PC-9 (cell line): ENCODE data around the gene HES1. TPM values are rescaled to one million over a fixed set of nuclear protein-coding genes. Genes with fewer than 3 reads are reported as not detected.

ENCODE experiments used
- BruUV-seq: library from RNA; stranded (reverse); fragments of 400-500 nt; replicated peaks from 2 replicates; lab custom pipeline; 2021; lab: Mats Ljungman, UMichigan
- CTCF ChIA-PET: fragments of 300-600 bp; sonication (Branson Sonifier 250); formaldehyde crosslinking; loops from one replicate; lab custom pipeline; 2022; ENCODE audit warnings: antibody characterized with exemption; lab: Charles Lee
- POLR2A ChIA-PET: fragments of 300-600 bp; sonication (Branson Sonifier 250); formaldehyde crosslinking; loops from one replicate; lab custom pipeline; 2022; ENCODE audit warnings: antibody characterized with exemption; ENCODE audit not compliant: unreplicated experiment; lab: Charles Lee
- DNase-seq, 2 experiments: peaks; one replicate each; pipeline versions ENCODE4 v3.0.0 to v3.0.0-alpha.2; 2015 to 2022; ENCODE audit warnings: mixed read lengths in 1 of 2
- H2AFZ ChIP-seq: fragments of 200-600 bp; sonication (generic); 2 replicates; pipeline ENCODE4 v1.8.1; 2017; ENCODE audit warnings: antibody characterized with exemption
- H3F3A ChIP-seq: fragments of 200-600 bp; sonication (generic); 2 replicates; pipeline ENCODE4 v1.8.1; 2017; ENCODE audit warnings: antibody characterized with exemption, mild to moderate bottlenecking, low read depth; ENCODE audit not compliant: insufficient read depth
- H3K27ac ChIP-seq: fragments of 200-600 bp; sonication (generic); 2 replicates; pipeline ENCODE4 v1.6.1; 2016; ENCODE audit warnings: mixed run types
- H3K27me3 ChIP-seq: fragments of 200-600 bp; sonication (generic); 2 replicates; pipeline ENCODE4 v1.6.1; 2016; ENCODE audit warnings: low read depth, mixed run types; ENCODE audit not compliant: insufficient read depth
- H3K36me3 ChIP-seq: fragments of 200-600 bp; sonication (generic); 2 replicates; pipeline ENCODE4 v1.6.1; 2016; ENCODE audit warnings: low read depth, mixed run types
- H3K4me1 ChIP-seq: fragments of 200-600 bp; sonication (generic); replicated peaks from 2 replicates; pipeline ENCODE4 v1.6.1; 2016; ENCODE audit warnings: mixed run types; ENCODE audit not compliant: insufficient read depth
- H3K4me2 ChIP-seq: fragments of 200-600 bp; sonication (generic); 2 replicates; pipeline ENCODE4 v1.6.1; 2017; ENCODE audit warnings: mixed run types
- H3K4me3 ChIP-seq: fragments of 200-600 bp; sonication (generic); 2 replicates; pipeline ENCODE4 v1.6.1; 2016; ENCODE audit warnings: mixed run types
- H3K79me2 ChIP-seq: fragments of 200-600 bp; sonication (generic); 2 replicates; pipeline ENCODE4 v1.6.1; 2017; ENCODE audit warnings: low read depth, mixed run types
- H3K9me2 ChIP-seq: fragments of 200-600 bp; sonication (generic); 2 replicates; pipeline ENCODE4 v1.8.1; 2017; ENCODE audit warnings: mild to moderate bottlenecking; ENCODE audit not compliant: insufficient read depth
- H3K9me3 ChIP-seq: fragments of 200-600 bp; sonication (generic); 2 replicates; pipeline ENCODE4 v1.8.1; 2016; ENCODE audit warnings: low read depth; ENCODE audit not compliant: insufficient read depth
- H4K20me1 ChIP-seq: fragments of 200-600 bp; sonication (generic); 2 replicates; pipeline ENCODE4 v1.8.1; 2017; ENCODE audit not compliant: insufficient read depth
- EZH2 ChIP-seq: fragments of 200-600 bp; sonication (generic); IDR thresholded peaks from 2 replicates; pipeline ENCODE4 v1.8.0; 2017; ENCODE audit warnings: antibody characterized with exemption, low read depth
- intact Hi-C: fragments of 100-400 bp; cut with micrococcal nuclease; formaldehyde crosslinking; loops from one replicate; pipeline ENCODE4 v1.10.0; 2022; ENCODE audit not compliant: unreplicated experiment
- total RNA-seq: library from RNA; stranded (reverse); gene quantifications from 2 replicates; pipeline ENCODE4 v1.2.3, GENCODE V29; 2021
- TF ChIP-seq, protein P1 (sequence below): fragments of 200-600 bp; sonication (generic); conservative IDR thresholded peaks from 2 replicates; pipeline ENCODE4 v1.6.1; 2017; ENCODE audit warnings: mixed run types, antibody characterized with exemption, mild to moderate bottlenecking, moderate library complexity

Gene HES1
- total RNA-seq, 1 experiment from 2014 or later: 66.5 TPM

DNA sequence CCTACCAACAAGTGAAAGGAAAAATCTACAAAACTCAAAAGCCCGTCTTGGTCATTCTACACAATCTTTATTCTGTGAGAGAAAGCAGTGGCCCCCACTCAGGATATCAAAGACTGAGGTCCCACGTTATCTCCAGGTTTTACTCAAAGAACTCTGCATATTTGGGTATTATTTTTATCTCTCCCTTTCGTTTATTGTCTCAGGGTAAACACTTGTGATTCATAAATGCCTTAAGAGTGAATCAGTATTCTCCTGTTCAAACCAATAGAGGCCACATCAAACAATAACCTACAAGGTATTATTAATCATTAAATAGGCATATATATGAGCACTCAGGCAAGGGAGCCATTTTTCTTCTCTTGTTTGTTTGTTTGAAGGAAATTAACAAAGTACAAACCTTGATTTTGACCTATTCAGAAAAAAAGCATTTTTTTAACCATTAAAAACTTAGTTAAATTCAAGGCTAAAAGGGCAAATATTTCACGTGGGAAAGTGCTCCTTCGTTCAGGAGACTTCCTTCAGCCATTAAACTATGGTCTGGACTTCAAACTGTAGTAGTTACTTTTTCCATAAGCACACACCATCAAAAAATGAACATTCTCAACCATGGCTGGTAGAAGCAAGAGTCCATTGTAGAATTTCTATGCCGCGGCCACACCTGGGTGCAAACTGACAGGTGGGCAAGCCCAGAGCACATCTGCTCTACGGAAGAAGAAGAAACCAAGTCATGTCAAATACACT lies 13.9 kb upstream of the HES1 start:
- no peak overlapping the region for H2AFZ ChIP-seq
- peaks cover 28% of the 10 kb centered on the region for H3K4me1 ChIP-seq
- H3K4me2 ChIP-seq: peak overlapping the region; percentile 40
- ChIA-PET CTCF (no interaction called here), POLR2A (no interaction called here)
- H3K9me3 ChIP-seq: no peaks in the 10 kb centered on the region
- no TSS peak for BruUV-seq
- no peak overlapping the region for H3K4me3 ChIP-seq
- intact Hi-C loops: no loop called here
- H3K27me3 ChIP-seq: no peaks in the 10 kb centered on the region
- H3K79me2 ChIP-seq: no peaks in the 10 kb centered on the region
- H4K20me1 ChIP-seq: no peaks in the 10 kb centered on the region
- DNase-seq: peak in 1 of 2 experiments; percentile 94
- peaks cover 12% of the 10 kb centered on the region; the same call in 1 of the 2 replicates for H3F3A ChIP-seq
- H3K36me3 ChIP-seq: no peaks in the 10 kb centered on the region
- no peaks in the 10 kb centered on the region for H3K9me2 ChIP-seq
- TF ChIP-seq EZH2: no peak
- TF ChIP-seq, protein P1, sequence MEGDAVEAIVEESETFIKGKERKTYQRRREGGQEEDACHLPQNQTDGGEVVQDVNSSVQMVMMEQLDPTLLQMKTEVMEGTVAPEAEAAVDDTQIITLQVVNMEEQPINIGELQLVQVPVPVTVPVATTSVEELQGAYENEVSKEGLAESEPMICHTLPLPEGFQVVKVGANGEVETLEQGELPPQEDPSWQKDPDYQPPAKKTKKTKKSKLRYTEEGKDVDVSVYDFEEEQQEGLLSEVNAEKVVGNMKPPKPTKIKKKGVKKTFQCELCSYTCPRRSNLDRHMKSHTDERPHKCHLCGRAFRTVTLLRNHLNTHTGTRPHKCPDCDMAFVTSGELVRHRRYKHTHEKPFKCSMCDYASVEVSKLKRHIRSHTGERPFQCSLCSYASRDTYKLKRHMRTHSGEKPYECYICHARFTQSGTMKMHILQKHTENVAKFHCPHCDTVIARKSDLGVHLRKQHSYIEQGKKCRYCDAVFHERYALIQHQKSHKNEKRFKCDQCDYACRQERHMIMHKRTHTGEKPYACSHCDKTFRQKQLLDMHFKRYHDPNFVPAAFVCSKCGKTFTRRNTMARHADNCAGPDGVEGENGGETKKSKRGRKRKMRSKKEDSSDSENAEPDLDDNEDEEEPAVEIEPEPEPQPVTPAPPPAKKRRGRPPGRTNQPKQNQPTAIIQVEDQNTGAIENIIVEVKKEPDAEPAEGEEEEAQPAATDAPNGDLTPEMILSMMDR: no peak
- no peak overlapping the region for H3K27ac ChIP-seq

DNA sequence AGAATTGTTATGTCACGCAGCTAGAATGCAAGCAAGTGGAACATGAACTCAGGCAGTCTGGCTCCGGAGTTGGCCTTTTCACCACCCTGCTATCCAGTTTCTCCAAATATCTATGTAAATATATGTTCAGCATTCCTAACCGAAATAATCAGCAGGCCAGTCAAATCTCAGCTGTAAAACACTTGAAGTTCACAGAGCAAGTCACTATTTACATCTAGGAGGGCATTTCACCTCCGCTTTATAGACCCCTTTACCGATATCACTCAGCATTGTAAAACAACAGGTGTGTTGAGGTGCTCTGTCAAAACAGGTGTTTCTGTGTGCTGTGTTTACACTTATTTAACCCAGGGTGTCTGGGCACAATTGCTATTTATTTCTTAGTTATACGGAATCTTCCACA lies 12.2 kb upstream of the HES1 start:
- no peak for DNase-seq
- no peaks in the 10 kb centered on the region for H4K20me1 ChIP-seq
- no TSS peak for BruUV-seq
- POLR2A ChIA-PET: no interaction called here
- intact Hi-C loops: no loop called here
- no peaks in the 10 kb centered on the region for H3K9me2 ChIP-seq
- H2AFZ ChIP-seq: no peak overlapping the region
- H3K4me2 ChIP-seq: no peak overlapping the region
- H3K27ac ChIP-seq: no peak overlapping the region
- H3K4me3 ChIP-seq: no peak overlapping the region
- H3F3A ChIP-seq: peaks cover 17% of the 10 kb centered on the region; the same call in 1 of the 2 replicates
- no peaks in the 10 kb centered on the region for H3K27me3 ChIP-seq
- no peaks in the 10 kb centered on the region for H3K79me2 ChIP-seq
- H3K4me1 ChIP-seq: peaks cover 34% of the 10 kb centered on the region
- H3K9me3 ChIP-seq: no peaks in the 10 kb centered on the region
- TF ChIP-seq, protein P1: no peak
- TF ChIP-seq EZH2: no peak
- H3K36me3 ChIP-seq: no peaks in the 10 kb centered on the region
- CTCF ChIA-PET: interaction anchor here (0.7 kb wide), 1 partner anchor 343 kb away, joined by 3 read pairs; no protein-coding TSS in a partner anchor

DNA sequence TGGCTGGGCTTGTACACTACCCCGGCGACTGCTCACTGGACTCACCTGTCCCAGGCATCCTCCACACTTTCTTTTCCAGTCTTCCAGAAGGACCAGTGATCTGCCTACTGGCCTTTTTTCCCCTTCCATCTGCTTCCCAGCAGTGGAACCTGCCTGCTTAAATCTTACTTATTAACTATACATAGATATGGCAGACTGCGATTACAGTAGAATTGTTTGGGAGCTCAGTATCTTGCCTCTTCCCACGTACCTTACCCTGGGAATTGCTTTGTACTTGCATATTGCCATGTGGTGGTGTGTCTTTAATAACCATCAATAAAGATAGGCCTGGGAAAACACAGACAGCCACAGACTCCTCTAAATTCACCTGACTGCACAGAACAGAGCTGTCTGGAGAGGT lies 11.8 kb upstream of the HES1 start:
- no peaks in the 10 kb centered on the region for H3K27me3 ChIP-seq
- H3K27ac ChIP-seq: no peak overlapping the region
- H3K4me2 ChIP-seq: no peak overlapping the region
- H3K4me1 ChIP-seq: peaks cover 38% of the 10 kb centered on the region
- H4K20me1 ChIP-seq: no peaks in the 10 kb centered on the region
- peaks cover 19% of the 10 kb centered on the region; the same call in 1 of the 2 replicates for H3F3A ChIP-seq
- no peak overlapping the region for H2AFZ ChIP-seq
- no peaks in the 10 kb centered on the region for H3K9me2 ChIP-seq
- no peak overlapping the region for H3K4me3 ChIP-seq
- TF ChIP-seq, protein P1: no peak
- TF ChIP-seq EZH2: no peak
- no peak for DNase-seq
- ChIA-PET POLR2A (interaction anchor here (0.6 kb wide), 2 partner anchors 160 to 296 kb away, joined by 3 to 4 read pairs; no protein-coding TSS in a partner anchor), CTCF (no interaction called here)
- H3K9me3 ChIP-seq: no peaks in the 10 kb centered on the region
- no TSS peak for BruUV-seq
- H3K36me3 ChIP-seq: no peaks in the 10 kb centered on the region
- intact Hi-C loops: no loop called here
- no peaks in the 10 kb centered on the region for H3K79me2 ChIP-seq
